Upper lobe of right lung (tissue), 1 donor: ENCODE data around the gene RAB6C. TPM values are rescaled to one million over a fixed set of nuclear protein-coding genes. Genes with fewer than 3 reads are reported as not detected.
"Not testable (repeated sequence)": the region's sequence is repeated elsewhere in the genome, so short reads cannot be mapped to it uniquely, and the experiment has no call there.

ENCODE experiments used
- ATAC-seq: fragments of 200-7000 bp; cut with Tn5 transposase; one replicate; pipeline ENCODE4 v1.9.1; 2020; ENCODE audit warnings: mild to moderate bottlenecking, moderate library complexity
- DNase-seq: peaks from one replicate; pipeline ENCODE4 v3.0.0-alpha.2; 2020
- H3K27ac ChIP-seq: fragments of 200-600 bp; one replicate; pipeline ENCODE4 v1.8.0; 2022
- H3K27me3 ChIP-seq: fragments of 200-600 bp; one replicate; pipeline ENCODE4 v1.8.0; 2022; ENCODE audit warnings: mild to moderate bottlenecking
- H3K36me3 ChIP-seq: fragments of 200-600 bp; one replicate; pipeline ENCODE4 v1.8.0; 2022
- H3K4me1 ChIP-seq: fragments of 200-600 bp; one replicate; pipeline ENCODE4 v1.8.0; 2022
- H3K4me3 ChIP-seq: fragments of 200-600 bp; one replicate; pipeline ENCODE4 v1.8.0; 2022; ENCODE audit warnings: mild to moderate bottlenecking
- H3K9me3 ChIP-seq: fragments of 200-600 bp; one replicate; pipeline ENCODE4 v1.8.0; 2022
- CTCF ChIP-seq: fragments of 200-600 bp; IDR thresholded peaks from one replicate; pipeline ENCODE4 v1.8.0; 2022; ENCODE audit warnings: antibody characterized with exemption
- intact Hi-C: fragments of 100-400 bp; cut with DNase I; formaldehyde crosslinking; loops from one replicate; pipeline ENCODE4 v1.11.0; 2022
- total RNA-seq: library from RNA; stranded (reverse); fragmentation: NEBNext Ultra II Directional; extraction: Animal tissue kit (Norgen Biotek cat#: 25700); gene quantifications from one replicate; pipeline ENCODE4 v1.2.1, GENCODE V29; 2021
- donor health status: DM: no; HTN: yes; CAD: no; lungs with severe emphysema.

Gene RAB6C
- total RNA-seq, 1 donor from 2014 or later = not detected

GRCh38 chr2:130019402-130019801, 39.9 kb downstream of the RAB6C start:
- intact Hi-C loops = no loop called here

GRCh38 chr2:130020069-130020468, 40.6 kb downstream of the RAB6C start:
- H3K4me1 ChIP-seq, H3K27ac ChIP-seq, ATAC-seq, intact Hi-C loops, H3K27me3 ChIP-seq, H3K36me3 ChIP-seq, H3K4me3 ChIP-seq, DNase-seq, H3K9me3 ChIP-seq: not testable (repeated sequence)

More at GRCh38 chr2:130019402-130019801, 39.9 kb downstream of the RAB6C start:
- TF ChIP-seq CTCF = no peak
- H3K4me1 ChIP-seq = no peaks in the 10 kb centered on the region
- DNase-seq (no peak), ATAC-seq (no peak)
- no peak overlapping the region for H3K4me3 ChIP-seq
- no peaks in the 10 kb centered on the region for H3K9me3 ChIP-seq
- H3K36me3 ChIP-seq = no peaks in the 10 kb centered on the region
- no peaks in the 10 kb centered on the region for H3K27me3 ChIP-seq
- H3K27ac ChIP-seq = no peak overlapping the region

- H3K9me3 ChIP-seq, ATAC-seq, H3K4me3 ChIP-seq, DNase-seq, H3K27ac ChIP-seq, intact Hi-C loops, H3K27me3 ChIP-seq, H3K36me3 ChIP-seq, H3K4me1 ChIP-seq: not testable (repeated sequence)
These were observed 46.5 kb downstream of the RAB6C start for GRCh38 chr2:130025931-130026330.

Other genes starting within 250 kb of the RAB6C start
- not detected for gene POTEF, start 149.6 kb downstream of the RAB6C start, total RNA-seq
- 0.78 TPM for gene CCDC74B, start 165.4 kb downstream of the RAB6C start, total RNA-seq
- gene SMPD4, start 201.9 kb downstream of the RAB6C start, total RNA-seq = 41.4 TPM
- gene MZT2B, start 202.6 kb downstream of the RAB6C start, total RNA-seq = 128 TPM
- not detected for gene TUBA3E, start 218.8 kb downstream of the RAB6C start, total RNA-seq